GM10266 (cell line): ENCODE results near the gene PTEN.

Experiments
- DNase-seq: peaks from one replicate; pipeline ENCODE4 v3.0.0; 2012; ENCODE audit errors: extremely low spot score
- CTCF ChIP-seq: IDR thresholded peaks from 2 replicates; pipeline ENCODE4 v1.5.1; 2012; ENCODE audit warnings: mild to moderate bottlenecking, low read depth; ENCODE audit not compliant: control insufficient read depth, insufficient read depth; ENCODE audit errors: missing control alignments

PTEN gene

GRCh38 chr10:87863053-87863943 lies at the start of gene PTEN, which contains the start of gene KLLN:
Gene PTEN (plus strand): TSS chr10:87863625. CDS start chr10:87864470, 845 bp downstream.
Gene KLLN (minus strand): TSS chr10:87863533. CDS start chr10:87862487, 1,046 bp downstream.
- DNase-seq: peak; percentile 90
- TF ChIP-seq CTCF: no peak

GRCh38 chr10:87816163-87816897 lies 47.1 kb upstream of the PTEN start:
- DNase-seq: no peak
- TF ChIP-seq CTCF: no peak

GRCh38 chr10:87816898-87817608 lies 46.4 kb upstream of the PTEN start:
- no peak for DNase-seq
- TF ChIP-seq CTCF: no peak

- peak; percentile 43 for TF ChIP-seq CTCF
- peak; percentile 78 for DNase-seq
These were observed 45.6 kb upstream of the PTEN start, which contains the start of gene ATAD1 for GRCh38 chr10:87817609-87818504. Gene ATAD1 (minus strand): TSS chr10:87818226. CDS start chr10:87814599, 3,627 bp downstream.

GRCh38 chr10:87818505-87819288 lies 44.7 kb upstream of the PTEN start:
- peak; percentile 48 for DNase-seq
- peak; percentile 36 for TF ChIP-seq CTCF

GRCh38 chr10:87819289-87819585 lies 44.2 kb upstream of the PTEN start:
- no peak for TF ChIP-seq CTCF
- no peak for DNase-seq
